HUDEP-2 (cell line): ENCODE results near the gene LAS1L.
"Not testable (repeated sequence)": the region's sequence is repeated elsewhere in the genome, so short reads cannot be mapped to it uniquely, and the experiment has no call there.

Experiments
- DNase-seq, 76 experiments: peaks; one replicate each; lab custom pipeline; 2025; ENCODE audit not compliant: unreplicated experiment in 76 of 76; lab: John Stamatoyannopoulos, UW

The LAS1L gene

GRCh38 chrX:65518980-65519379, 15.6 kb downstream of the LAS1L start:
- not testable (repeated sequence) for DNase-seq

- no peak for DNase-seq
Observed at GRCh38 chrX:65517923-65518322, 16.7 kb downstream of the LAS1L start.

GRCh38 chrX:65516756-65517155, 17.8 kb downstream of the LAS1L start:
- no peak for DNase-seq

DNA sequence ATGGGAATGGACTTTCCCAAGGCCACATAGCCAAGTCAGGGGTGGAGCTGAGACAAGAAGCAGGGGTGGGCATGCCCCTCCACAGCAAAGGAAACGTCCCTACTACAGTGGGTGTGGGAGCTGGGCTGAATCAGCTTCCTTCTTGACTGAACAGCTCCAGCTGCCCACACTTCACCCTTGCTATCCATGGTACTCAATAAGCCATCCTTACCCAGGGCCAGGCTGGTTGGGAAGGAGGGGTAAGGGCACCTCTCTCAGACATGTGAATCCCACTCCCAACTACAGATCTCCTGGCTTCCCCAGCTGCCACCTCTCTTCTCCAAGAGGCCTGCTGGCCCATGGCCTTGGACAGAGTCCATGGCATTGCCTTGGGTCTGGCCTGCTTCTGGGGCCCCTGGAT, 21.0 kb downstream of the LAS1L start:
- DNase-seq = no peak

- DNase-seq = no peak
Observed at GRCh38 chrX:65509400-65509799, 25.2 kb downstream of the LAS1L start.

DNA sequence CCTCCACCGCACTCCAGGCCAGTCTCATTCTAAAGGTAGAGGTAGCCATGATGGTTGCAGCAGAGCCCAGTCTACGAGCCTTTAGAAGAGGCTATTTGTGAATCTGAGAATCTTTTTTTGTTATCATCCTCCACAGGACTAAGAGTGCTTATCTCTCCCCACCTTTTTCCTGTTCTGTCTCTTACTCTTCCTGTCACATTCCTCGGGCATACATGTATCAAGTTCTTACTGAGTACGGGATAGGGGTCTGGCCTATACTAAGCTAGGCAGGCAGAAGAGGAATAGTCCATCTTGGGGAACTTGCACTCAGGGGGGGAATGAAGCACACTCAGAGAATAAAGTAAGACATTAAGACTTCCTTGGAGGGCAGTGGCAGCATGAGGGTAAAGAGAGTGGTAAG, 25.7 kb downstream of the LAS1L start:
- DNase-seq = no peak

GRCh38 chrX:65502618-65503017, 32.0 kb downstream of the LAS1L start:
- DNase-seq = no peak

- no peak for DNase-seq
Observed at GRCh38 chrX:65493431-65493830, 41.2 kb downstream of the LAS1L start.

GRCh38 chrX:65491620-65492019, 43.0 kb downstream of the LAS1L start:
- no peak for DNase-seq

DNA sequence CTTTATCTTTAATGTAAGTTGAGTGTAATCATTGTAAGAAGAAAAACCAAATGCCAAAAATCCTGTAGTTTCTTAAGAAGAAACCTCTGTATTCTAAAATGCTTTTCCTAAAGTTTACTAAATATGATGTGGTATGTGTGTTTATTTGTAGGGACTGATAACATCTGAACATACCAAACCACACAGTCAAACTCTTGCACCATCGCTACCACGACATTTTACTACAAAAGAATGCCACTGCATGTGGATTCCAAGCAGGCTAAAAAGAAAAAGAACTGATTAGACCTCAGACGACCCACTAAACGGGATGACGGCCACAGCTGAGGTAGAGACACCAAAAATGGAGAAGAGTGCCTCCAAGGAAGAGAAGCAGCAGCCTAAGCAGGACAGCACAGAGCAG, 46.1 kb downstream of the LAS1L start:
- DNase-seq = no peak

GRCh38 chrX:65480960-65481359, 53.6 kb downstream of the LAS1L start:
- no peak for DNase-seq

DNA sequence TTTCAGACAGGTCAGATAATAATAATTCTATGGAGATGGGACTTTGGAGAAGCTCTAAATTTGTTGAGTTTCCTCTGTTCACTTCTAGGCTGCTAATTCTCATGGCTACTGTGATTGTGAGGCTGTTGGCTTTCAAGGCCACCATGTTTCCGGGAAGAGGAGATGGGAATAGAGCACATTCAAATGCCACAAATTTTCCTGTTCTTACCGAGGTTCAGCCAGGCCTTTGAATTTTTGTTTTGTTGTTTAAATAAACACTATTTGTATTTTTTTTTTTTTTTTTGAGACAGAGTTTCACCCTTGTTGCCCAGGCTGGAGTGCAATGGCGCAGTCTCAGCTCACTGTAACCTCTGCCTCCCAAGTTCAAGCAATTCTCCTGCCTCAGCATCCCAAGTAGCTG, 55.5 kb downstream of the LAS1L start:
- not testable (repeated sequence) for DNase-seq

- DNase-seq = no peak
Observed at GRCh38 chrX:65476564-65476963, 58.0 kb downstream of the LAS1L start.

DNA sequence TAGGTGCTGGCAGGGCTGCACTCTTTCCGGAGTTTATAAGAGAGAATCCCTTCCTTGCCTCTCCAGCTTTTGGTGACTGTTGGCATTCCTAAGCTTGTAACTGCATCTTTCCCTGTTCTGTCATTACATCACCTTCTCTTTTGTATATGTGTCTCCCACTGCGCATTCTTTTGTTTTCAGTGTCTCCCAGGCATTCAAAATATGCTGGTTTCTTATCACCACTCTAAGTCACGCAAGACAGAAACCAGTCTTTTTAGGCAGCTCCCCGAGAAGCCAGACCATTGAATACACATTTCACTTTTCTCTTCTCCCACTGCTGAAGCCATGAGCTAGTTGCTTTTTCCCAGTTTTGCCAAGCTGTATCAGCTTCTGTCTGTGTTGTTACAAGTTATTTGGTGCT, 71.0 kb downstream of the LAS1L start:
- DNase-seq = no peak
